ENCODE data around the gene CAMTA1. TPM values are rescaled to one million over a fixed set of nuclear protein-coding genes. Genes with fewer than 3 reads are reported as not detected.

The CAMTA1 gene
- total RNA-seq, 1 donor from 2014 or later, result 67.9 TPM

- no peak for DNase-seq (ENCODE audit: low spot score)
Observed at GRCh38 chr1:7280347-7280960, 495.2 kb downstream of the CAMTA1 start.

GRCh38 chr1:7281821-7282220, 496.6 kb downstream of the CAMTA1 start:
- no peak for DNase-seq (ENCODE audit: low spot score)

GRCh38 chr1:7284839-7285435, 499.7 kb downstream of the CAMTA1 start:
- DNase-seq (ENCODE audit: low spot score), result no peak

GRCh38 chr1:7285856-7286454, 500.7 kb downstream of the CAMTA1 start:
- no peak for DNase-seq (ENCODE audit: low spot score)

- DNase-seq (ENCODE audit: low spot score), result no peak
Observed at GRCh38 chr1:7287013-7287412, 501.8 kb downstream of the CAMTA1 start.

GRCh38 chr1:7288992-7289391, 503.7 kb downstream of the CAMTA1 start:
- no peak for DNase-seq (ENCODE audit: low spot score)

GRCh38 chr1:7289694-7290093, 504.4 kb downstream of the CAMTA1 start:
- DNase-seq (ENCODE audit: low spot score), result no peak

GRCh38 chr1:7290971-7291970, 506.0 kb downstream of the CAMTA1 start:
- DNase-seq (ENCODE audit: low spot score), result peak; percentile 49

- no peak for DNase-seq (ENCODE audit: low spot score)
Observed at GRCh38 chr1:7292036-7292681, 506.9 kb downstream of the CAMTA1 start.

- no peak for DNase-seq (ENCODE audit: low spot score)
Observed at GRCh38 chr1:7292714-7293419, 507.6 kb downstream of the CAMTA1 start.

GRCh38 chr1:7293702-7294629, 508.7 kb downstream of the CAMTA1 start:
- DNase-seq (ENCODE audit: low spot score), result no peak

- DNase-seq (ENCODE audit: low spot score), result no peak
Observed at GRCh38 chr1:7294636-7295035, 509.4 kb downstream of the CAMTA1 start.

GRCh38 chr1:7295946-7296345, 510.7 kb downstream of the CAMTA1 start:
- no peak for DNase-seq (ENCODE audit: low spot score)

GRCh38 chr1:7296968-7297367, 511.7 kb downstream of the CAMTA1 start:
- DNase-seq (ENCODE audit: low spot score), result no peak

GRCh38 chr1:7298145-7298544, 512.9 kb downstream of the CAMTA1 start:
- DNase-seq (ENCODE audit: low spot score), result no peak

GRCh38 chr1:7298749-7299151, 513.5 kb downstream of the CAMTA1 start:
- no peak for DNase-seq (ENCODE audit: low spot score)

GRCh38 chr1:7299329-7299799, 514.1 kb downstream of the CAMTA1 start:
- peak; percentile 68 for DNase-seq (ENCODE audit: low spot score)

- no peak for DNase-seq (ENCODE audit: low spot score)
Observed at GRCh38 chr1:7299994-7300393, 514.7 kb downstream of the CAMTA1 start.

- DNase-seq (ENCODE audit: low spot score), result no peak
Observed at GRCh38 chr1:7300893-7301663, 515.8 kb downstream of the CAMTA1 start.

Measured in mucosa of gallbladder (tissue), 1 donor.